Transverse colon (tissue), 4 donors: ENCODE measurements around the gene LSR. TPM values are rescaled to one million over a fixed set of nuclear protein-coding genes. Genes with fewer than 3 reads are reported as not detected.
"Not testable (repeated sequence)": the region's sequence is repeated elsewhere in the genome, so short reads cannot be mapped to it uniquely, and the experiment has no call there.

Experiments
- DNase-seq: peaks from one replicate; pipeline ENCODE4 v3.0.0-alpha.2; 2019
- H3K27ac ChIP-seq, 4 donors: fragments of 200-600 bp; sonication (generic); 2 replicates each; pipeline ENCODE4 v1.5.1; 2016 to 2018; ENCODE audit warnings: inconsistent platforms in 4 of 4
- H3K27me3 ChIP-seq: fragments of 200-600 bp; sonication (generic); 2 replicates; pipeline ENCODE4 v1.5.1; 2017; ENCODE audit warnings: inconsistent platforms
- H3K36me3 ChIP-seq, 4 donors: fragments of 200-600 bp; sonication (generic); 2 replicates each; pipeline ENCODE4 v1.5.1; 2017 to 2019; ENCODE audit warnings: inconsistent platforms in 4 of 4
- H3K4me1 ChIP-seq, 4 donors: fragments of 200-600 bp; sonication (generic); 2 replicates each; pipeline ENCODE4 v1.5.1; 2017 to 2020; ENCODE audit warnings: inconsistent platforms in 4 of 4
- H3K4me3 ChIP-seq, 4 donors: fragments of 200-600 bp; sonication (generic); 1 replicate in 1 of 4; 2 replicates in 3 of 4; pipeline versions ENCODE4 v1.5.1 to v1.6.1; 2017 to 2019; ENCODE audit warnings: inconsistent platforms in 4 of 4
- H3K9me3 ChIP-seq, 2 donors: fragments of 200-600 bp; sonication (generic); 2 replicates each; pipeline ENCODE4 v1.5.1; 2017 to 2019; ENCODE audit warnings: inconsistent platforms in 2 of 2
- CTCF ChIP-seq, 5 experiments: fragments of 200-600 bp in 3 of 5; fragments of 450-650 bp in 2 of 5; sonication (generic) in 3 of 5; IDR thresholded peaks; 1 replicate in 2 of 5; 2 replicates in 3 of 5; pipeline ENCODE4 v1.5.1; 2016 to 2017; ENCODE audit warnings: antibody characterized with exemption in 5 of 5, inconsistent platforms in 3 of 5, mild to moderate bottlenecking in 2 of 5, moderate library complexity in 1 of 5
- EP300 ChIP-seq: sonication (generic); formaldehyde crosslinking; IDR thresholded peaks from one replicate; pipeline ENCODE4 v1.6.1; 2017; ENCODE audit warnings: antibody characterized with exemption, low read depth
- POLR2A ChIP-seq: fragments of 450-650 bp; IDR thresholded peaks from one replicate; pipeline ENCODE4 v1.6.1; 2016; ENCODE audit warnings: antibody characterized with exemption, mild to moderate bottlenecking, moderate library complexity
- POLR2AphosphoS5 ChIP-seq, 3 donors: sonication (generic); formaldehyde crosslinking; IDR thresholded peaks; one replicate each; pipeline ENCODE4 v1.6.1; 2016; ENCODE audit warnings: antibody characterized with exemption in 3 of 3
- WGBS, 2 donors: methylation state at CpG; one replicate each; pipeline ENCODE4 v1.1.5; 2018; ENCODE audit warnings: low coverage in 1 of 2; 5-methylcytosine and 5-hydroxymethylcytosine counted together
- in situ Hi-C, 4 donors: fragments of 200-750 bp; cut with MboI; loops; one replicate each; pipeline versions ENCODE4 v1.15.0 to v1.15.1; 2017; ENCODE audit warnings: low sequenced_read_pairs in 3 of 4, low pct_ligation_motif_present in 1 of 4, low pct_unique_long_range_greater_than_20kb in 1 of 4
- intact Hi-C: fragments of 100-400 bp; cut with DNase I; formaldehyde crosslinking; loops from one replicate; pipeline ENCODE4 v1.15.1; 2023; ENCODE audit warnings: low total_unique reads
- total RNA-seq, 4 donors: library from RNA; depleted of rRNA; stranded (reverse); fragments of >200 nt; gene quantifications; one replicate each; pipeline ENCODE4 v1.1.0, GENCODE V29; 2016

LSR gene
- total RNA-seq, 4 donors from 2014 or later: 124 to 484 (median 330) TPM

DNA sequence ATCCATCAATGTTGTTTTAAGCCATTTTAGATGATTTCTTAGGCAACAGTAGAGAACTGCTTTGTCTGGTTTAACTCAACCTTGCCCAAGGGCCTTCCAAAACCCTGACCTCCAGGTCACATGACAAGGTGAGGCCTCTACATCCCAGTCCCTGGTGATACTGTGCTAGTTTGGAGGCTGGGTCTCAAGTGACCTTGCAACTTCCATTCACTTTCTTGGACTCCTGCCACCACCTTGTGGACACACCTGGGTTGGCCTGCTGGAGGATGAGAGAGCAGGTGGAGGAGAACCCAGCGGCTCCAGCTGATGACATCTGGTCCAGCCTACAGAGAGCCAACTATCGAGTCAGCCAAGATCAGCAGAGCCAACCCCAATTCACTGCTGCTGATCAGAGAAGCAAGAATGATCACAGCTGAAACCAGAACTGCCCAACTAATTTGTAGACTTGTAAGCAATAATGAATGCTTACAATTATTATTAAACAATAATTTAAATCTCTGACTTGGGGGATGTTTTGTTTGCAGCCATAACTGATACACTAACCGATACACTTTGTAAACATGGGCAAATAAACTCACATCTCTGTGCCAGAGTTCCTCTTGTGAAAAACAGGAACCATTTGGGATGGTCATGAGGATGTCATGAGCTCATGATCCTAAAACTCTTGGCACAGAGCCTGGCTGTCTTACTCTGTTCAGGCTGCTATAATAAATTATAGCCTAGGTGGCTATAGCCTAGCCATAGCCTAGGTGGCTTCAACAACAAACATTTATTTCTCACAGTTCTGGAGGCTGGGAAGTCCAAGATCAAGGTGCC is 31.8 kb upstream of the LSR start:
- H3K36me3 ChIP-seq: no peaks in the 10 kb centered on the region
- intact Hi-C loops: no loop called here
- H3K4me1 ChIP-seq: peaks cover 8 to 26% (median 12%) of the 10 kb centered on the region in 4 donors
- no peak overlapping the region for H3K4me3 ChIP-seq
- no peak overlapping the region for H3K27ac ChIP-seq
- TF ChIP-seq POLR2A (no peak), POLR2AphosphoS5 (IDR thresholded peaks at IDR 0.05) (no peak), EP300 (no peak), CTCF (IDR thresholded peaks at IDR 0.05) (peak in 2 of 5 experiments; percentile 9 to 28)
- in situ Hi-C loops: no loop called here
- H3K9me3 ChIP-seq: no peaks in the 10 kb centered on the region
- no peaks in the 10 kb centered on the region for H3K27me3 ChIP-seq
- DNase-seq: peak; percentile 65
- 47 to 60% methylated on average over 2 to 3 of the region's 3 CpGs for WGBS, 2 donors

- in situ Hi-C loops: no loop called here
- no peak for TF ChIP-seq POLR2AphosphoS5 (IDR thresholded peaks at IDR 0.05)
- no peak for TF ChIP-seq CTCF (IDR thresholded peaks at IDR 0.05)
- no peak for TF ChIP-seq POLR2A
- no peak for TF ChIP-seq EP300
- Histone ChIP-seq H3K36me3 (no peaks in the 10 kb centered on the region), H3K4me3 (no peak overlapping the region), H3K4me1 (peaks cover 8 to 21% (median 12%) of the 10 kb centered on the region in 4 donors), H3K9me3 (no peaks in the 10 kb centered on the region), H3K27ac (no peak overlapping the region), H3K27me3 (no peaks in the 10 kb centered on the region)
- no peak for DNase-seq
- intact Hi-C loops: no loop called here
These were observed 31.2 kb upstream of the LSR start for GRCh38 chr19:35217649-35217990.

GRCh38 chr19:35219008-35219407 is 29.8 kb upstream of the LSR start:
- no peaks in the 10 kb centered on the region for H3K36me3 ChIP-seq
- in situ Hi-C loops: no loop called here
- no peak for TF ChIP-seq EP300
- TF ChIP-seq POLR2A: no peak
- no peaks in the 10 kb centered on the region for H3K27me3 ChIP-seq
- no peak overlapping the region for H3K27ac ChIP-seq
- H3K4me3 ChIP-seq: no peak overlapping the region
- no peak for DNase-seq
- H3K9me3 ChIP-seq: no peaks in the 10 kb centered on the region
- 63% methylated on average over 1 of the region's 1 CpG; no CpG with 5 or more reads in 1 of the 2 donors for WGBS, 2 donors
- H3K4me1 ChIP-seq: peaks cover 0 to 7% (median 5%) of the 10 kb centered on the region in 4 donors
- intact Hi-C loops: no loop called here

DNA sequence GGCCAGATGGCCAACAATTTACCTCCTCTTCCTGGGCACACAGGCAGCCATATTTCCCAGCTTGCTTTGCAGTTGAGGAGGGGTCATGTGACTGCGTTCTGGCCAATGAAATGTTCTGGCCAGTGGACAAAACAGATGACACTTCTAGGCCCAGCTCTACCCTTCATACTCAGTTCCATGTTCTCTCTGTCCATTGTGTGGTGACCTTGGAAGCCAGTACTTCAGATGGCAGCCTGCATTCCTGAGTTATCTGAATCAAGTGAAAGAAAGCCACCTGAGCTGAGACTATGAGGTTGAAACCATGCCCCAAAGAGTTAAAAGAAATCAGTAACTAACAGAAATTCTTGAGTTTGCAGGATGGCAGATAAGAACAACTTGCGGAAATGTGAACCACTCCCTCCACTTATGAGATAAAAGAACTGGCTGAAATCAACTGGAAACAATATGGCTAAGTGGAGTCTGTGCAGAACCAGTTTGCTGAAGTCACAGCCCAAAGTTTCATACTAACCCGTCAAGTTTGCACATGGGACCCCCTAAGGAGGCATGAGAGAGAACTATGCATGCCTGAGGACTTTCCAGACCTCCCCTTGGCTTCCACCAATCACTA is 28.4 kb upstream of the LSR start:
- DNase-seq: no peak
- Histone ChIP-seq H3K9me3 (no peaks in the 10 kb centered on the region), H3K4me3 (no peak overlapping the region), H3K27ac (no peak overlapping the region), H3K4me1 (peaks cover 0 to 6% (median 2%) of the 10 kb centered on the region in 4 donors), H3K36me3 (no peaks in the 10 kb centered on the region), H3K27me3 (no peaks in the 10 kb centered on the region)
- intact Hi-C loops: no loop called here
- WGBS, 2 donors: 17 to 61% methylated on average over 1 to 3 of the region's 3 CpGs
- in situ Hi-C loops: no loop called here
- TF ChIP-seq POLR2A (no peak), CTCF (IDR thresholded peaks at IDR 0.05) (no peak), EP300 (no peak), POLR2AphosphoS5 (IDR thresholded peaks at IDR 0.05) (no peak)

GRCh38 chr19:35220973-35221590 is 27.7 kb upstream of the LSR start:
- H3K4me1 ChIP-seq, H3K27ac ChIP-seq, DNase-seq, intact Hi-C loops, H3K27me3 ChIP-seq, in situ Hi-C loops, H3K9me3 ChIP-seq, H3K36me3 ChIP-seq, H3K4me3 ChIP-seq: not testable (repeated sequence)
- 79 to 89% methylated on average over 2 to 4 of the region's 4 CpGs for WGBS, 2 donors
